Body of pancreas (tissue), 4 donors: ENCODE results near the gene DNAH12. TPM values are rescaled to one million over a fixed set of nuclear protein-coding genes. Genes with fewer than 3 reads are reported as not detected.
"Not testable (repeated sequence)": the region's sequence is repeated elsewhere in the genome, so short reads cannot be mapped to it uniquely, and the experiment has no call there.

Experiments
- ATAC-seq: fragments of 150-250 bp; one replicate; pipeline ENCODE4 v1.9.1; 2016
- DNase-seq, 4 donors: peaks; one replicate each; pipeline ENCODE4 v3.0.0-alpha.2; 2019
- H3K27ac ChIP-seq, 4 donors: fragments of 200-600 bp; sonication (generic); 1 replicate in 3 of 4; 2 replicates in 1 of 4; pipeline versions ENCODE4 v1.5.1 to v1.6.1; 2016 to 2019; ENCODE audit warnings: mild to moderate bottlenecking in 1 of 4, mixed read lengths in 1 of 4, moderate library complexity in 1 of 4
- H3K27me3 ChIP-seq, 2 donors: fragments of 200-600 bp; sonication (generic); one replicate each; pipeline ENCODE4 v1.6.0; 2016; ENCODE audit warnings: mild to moderate bottlenecking in 1 of 2
- H3K36me3 ChIP-seq, 2 donors: fragments of 200-600 bp; sonication (generic); replicated peaks in 1 of 2; 2 replicates each; pipeline ENCODE4 v1.5.1; 2016; ENCODE audit warnings: low read depth in 2 of 2; ENCODE audit not compliant: insufficient read depth in 1 of 2
- H3K4me1 ChIP-seq: fragments of 200-600 bp; sonication (generic); one replicate; pipeline ENCODE4 v1.6.0; 2016
- H3K4me3 ChIP-seq, 2 donors: fragments of 200-600 bp; sonication (generic); 1 replicate in 1 of 2; 2 replicates in 1 of 2; pipeline ENCODE4 v1.5.1; 2016 to 2019
- H3K9me3 ChIP-seq, 3 donors: fragments of 200-600 bp; sonication (generic); 1 replicate in 2 of 3; 2 replicates in 1 of 3; pipeline ENCODE4 v1.5.1; 2016
- POLR2A ChIP-seq, 3 donors: fragments of 450-650 bp; IDR thresholded peaks; one replicate each; pipeline ENCODE4 v1.6.1; 2016; ENCODE audit warnings: antibody characterized with exemption in 3 of 3, mild to moderate bottlenecking in 2 of 3
- WGBS, 2 donors: methylation state at CpG; one replicate each; pipeline ENCODE4 v1.1.5; 2017; 5-methylcytosine and 5-hydroxymethylcytosine counted together
- intact Hi-C: fragments of 100-400 bp; cut with DNase I; formaldehyde crosslinking; loops from one replicate; pipeline ENCODE4 v1.15.1; 2023
- total RNA-seq, 2 donors: library from RNA; depleted of rRNA; stranded (reverse); fragments of >200 nt; gene quantifications; one replicate each; pipeline ENCODE4 v1.1.0, GENCODE V29; 2016
- TF ChIP-seq, protein P1 (sequence below), 7 experiments: fragments of 450-650 bp in 4 of 7; fragments of 200-600 bp in 3 of 7; sonication (generic) in 3 of 7; IDR thresholded peaks; one replicate each; pipeline ENCODE4 v1.5.1; 2016 to 2019; ENCODE audit warnings: antibody characterized with exemption in 7 of 7

DNAH12 gene
- total RNA-seq, 2 donors from 2014 or later: 0.52 to 0.99 TPM

DNA sequence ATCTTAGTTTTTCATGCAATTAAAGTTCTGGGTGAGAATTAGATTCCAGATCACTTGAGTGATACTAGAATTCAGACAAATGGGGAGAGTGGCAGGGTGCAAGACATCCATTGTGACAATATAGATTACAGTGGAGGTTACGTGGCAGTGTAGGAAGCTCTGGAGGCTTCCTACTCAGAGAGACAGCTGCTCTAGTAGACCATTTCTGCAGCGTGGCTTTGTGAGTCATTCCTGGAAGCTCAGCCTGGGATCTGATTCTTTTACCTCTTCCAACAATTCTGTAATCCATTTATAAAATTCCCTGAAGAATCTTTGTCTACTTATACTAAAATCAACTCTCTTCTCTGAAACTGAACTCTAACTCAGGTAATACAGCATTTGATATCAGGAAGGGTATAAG is 161.2 kb downstream of the DNAH12 start:
- TF ChIP-seq, protein P1, sequence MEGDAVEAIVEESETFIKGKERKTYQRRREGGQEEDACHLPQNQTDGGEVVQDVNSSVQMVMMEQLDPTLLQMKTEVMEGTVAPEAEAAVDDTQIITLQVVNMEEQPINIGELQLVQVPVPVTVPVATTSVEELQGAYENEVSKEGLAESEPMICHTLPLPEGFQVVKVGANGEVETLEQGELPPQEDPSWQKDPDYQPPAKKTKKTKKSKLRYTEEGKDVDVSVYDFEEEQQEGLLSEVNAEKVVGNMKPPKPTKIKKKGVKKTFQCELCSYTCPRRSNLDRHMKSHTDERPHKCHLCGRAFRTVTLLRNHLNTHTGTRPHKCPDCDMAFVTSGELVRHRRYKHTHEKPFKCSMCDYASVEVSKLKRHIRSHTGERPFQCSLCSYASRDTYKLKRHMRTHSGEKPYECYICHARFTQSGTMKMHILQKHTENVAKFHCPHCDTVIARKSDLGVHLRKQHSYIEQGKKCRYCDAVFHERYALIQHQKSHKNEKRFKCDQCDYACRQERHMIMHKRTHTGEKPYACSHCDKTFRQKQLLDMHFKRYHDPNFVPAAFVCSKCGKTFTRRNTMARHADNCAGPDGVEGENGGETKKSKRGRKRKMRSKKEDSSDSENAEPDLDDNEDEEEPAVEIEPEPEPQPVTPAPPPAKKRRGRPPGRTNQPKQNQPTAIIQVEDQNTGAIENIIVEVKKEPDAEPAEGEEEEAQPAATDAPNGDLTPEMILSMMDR (IDR thresholded peaks at IDR 0.05): no peak
- no peak for TF ChIP-seq POLR2A (IDR thresholded peaks at IDR 0.05)
- Histone ChIP-seq H3K4me1 (no peaks in the 10 kb centered on the region), H3K36me3 (no peaks in the 10 kb centered on the region), H3K27me3 (no peaks in the 10 kb centered on the region), H3K9me3 (no peaks in the 10 kb centered on the region), H3K27ac (no peak overlapping the region), H3K4me3 (no peak overlapping the region)
- WGBS, 2 donors: 77 to 80% methylated on average over 2 of the region's 2 CpGs
- intact Hi-C loops: no loop called here
- ATAC-seq (no peak), DNase-seq (no peak)

DNA sequence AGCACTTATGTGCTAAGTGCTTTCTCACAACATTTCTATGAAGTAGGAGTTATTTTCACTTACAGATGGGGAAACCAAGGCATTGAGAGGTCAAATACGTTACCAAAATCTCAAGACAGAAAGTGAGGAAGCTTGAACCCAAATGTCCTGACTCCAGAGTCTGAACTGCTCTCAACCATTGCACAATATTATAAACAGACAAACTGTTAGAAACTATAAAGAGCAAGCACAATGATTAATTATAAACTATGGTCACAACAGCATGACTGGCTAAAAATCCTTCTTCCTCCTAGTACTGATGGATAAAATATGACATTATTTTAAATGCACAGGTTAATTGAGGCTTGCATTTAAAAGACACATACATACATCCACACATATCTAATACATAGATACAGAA is 173.8 kb downstream of the DNAH12 start:
- WGBS, 2 donors: 53 to 65% methylated on average over 1 of the region's 1 CpG
- H3K4me3 ChIP-seq: no peak overlapping the region
- no peak for ATAC-seq
- DNase-seq: no peak
- intact Hi-C loops: no loop called here
- H3K4me1 ChIP-seq: no peaks in the 10 kb centered on the region
- no peaks in the 10 kb centered on the region for H3K27me3 ChIP-seq
- no peak overlapping the region for H3K27ac ChIP-seq
- H3K36me3 ChIP-seq: no peaks in the 10 kb centered on the region
- no peaks in the 10 kb centered on the region for H3K9me3 ChIP-seq
- TF ChIP-seq, protein P1 (IDR thresholded peaks at IDR 0.05): no peak
- TF ChIP-seq POLR2A (IDR thresholded peaks at IDR 0.05): no peak

DNA sequence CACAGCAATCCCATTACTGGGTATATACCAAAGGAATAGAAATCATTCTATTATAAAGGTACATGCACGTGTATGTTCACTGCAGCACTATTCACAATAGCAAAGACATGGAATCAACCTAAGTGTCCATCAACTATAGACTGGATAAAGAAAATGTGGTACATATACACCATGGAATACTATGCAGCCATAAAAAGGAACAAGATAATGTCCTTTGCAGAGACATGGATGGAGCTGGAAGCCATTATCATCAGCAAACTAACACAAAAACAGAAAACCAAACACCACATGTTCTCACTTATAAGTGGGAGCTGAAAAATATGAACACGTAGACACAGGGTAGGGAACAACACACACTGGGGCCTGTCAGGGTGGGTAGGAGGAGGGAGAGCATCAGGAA is 179.1 kb downstream of the DNAH12 start:
- 91 to 92% methylated on average over 2 of the region's 2 CpGs for WGBS, 2 donors
- H3K4me1 ChIP-seq, H3K4me3 ChIP-seq, DNase-seq, H3K36me3 ChIP-seq, H3K27ac ChIP-seq, H3K9me3 ChIP-seq, ATAC-seq, intact Hi-C loops, H3K27me3 ChIP-seq: not testable (repeated sequence)

DNA sequence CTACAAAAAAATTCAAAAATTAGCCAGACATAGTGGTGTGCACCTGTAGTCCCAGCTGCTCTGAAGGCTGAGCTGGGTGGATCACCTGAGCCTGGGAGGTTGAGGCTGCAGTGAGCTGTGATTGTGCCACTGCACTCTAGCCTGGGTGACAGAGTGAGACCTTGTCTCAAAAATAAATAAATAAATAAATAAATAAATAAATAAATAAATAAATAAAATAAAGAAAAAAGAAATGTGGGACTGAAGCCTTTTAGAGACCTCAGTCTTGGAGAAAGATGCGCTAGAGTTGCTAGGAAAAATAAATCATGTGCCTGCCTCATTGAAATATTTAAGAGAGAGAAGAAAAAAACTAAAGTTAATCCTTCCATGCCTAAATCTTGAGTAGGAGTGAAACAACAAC is 187.9 kb downstream of the DNAH12 start:
- intact Hi-C loops: not testable (repeated sequence)

DNA sequence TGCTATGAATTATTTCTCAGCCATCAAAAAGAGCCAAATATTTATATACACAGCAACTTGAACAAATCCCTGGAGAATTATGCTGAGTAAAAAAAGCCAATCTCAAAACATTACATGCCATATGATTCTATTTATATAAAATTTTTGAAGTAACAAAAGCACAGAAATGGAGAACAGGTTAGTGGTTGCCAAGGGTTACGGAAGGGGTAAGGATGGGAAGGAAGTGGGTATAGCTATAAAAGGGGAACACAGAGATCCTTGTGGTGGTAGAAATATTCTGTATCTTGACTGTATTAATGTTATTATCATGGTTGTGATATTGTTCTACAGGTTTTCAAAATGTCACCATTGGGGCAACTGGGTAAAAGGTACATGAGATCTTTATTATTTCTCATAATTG is 189.4 kb downstream of the DNAH12 start:
- no peak overlapping the region for H3K27ac ChIP-seq
- intact Hi-C loops: no loop called here
- no peak overlapping the region for H3K4me3 ChIP-seq
- no peaks in the 10 kb centered on the region for H3K4me1 ChIP-seq
- no peaks in the 10 kb centered on the region for H3K27me3 ChIP-seq
- no peaks in the 10 kb centered on the region for H3K9me3 ChIP-seq
- WGBS, 2 donors: 78 to 80% methylated on average over 1 of the region's 1 CpG
- ATAC-seq (no peak), DNase-seq (no peak)
- no peak for TF ChIP-seq POLR2A (IDR thresholded peaks at IDR 0.05)
- TF ChIP-seq, protein P1 (IDR thresholded peaks at IDR 0.05): no peak
- H3K36me3 ChIP-seq: no peaks in the 10 kb centered on the region

More for the DNA sequence above, 187.9 kb downstream of the DNAH12 start:
- not testable (repeated sequence) for H3K4me3 ChIP-seq, H3K27ac ChIP-seq, H3K9me3 ChIP-seq, H3K27me3 ChIP-seq, DNase-seq, H3K4me1 ChIP-seq, ATAC-seq, H3K36me3 ChIP-seq
- WGBS, 2 donors: 96% methylated on average over 1 of the region's 1 CpG

DNA sequence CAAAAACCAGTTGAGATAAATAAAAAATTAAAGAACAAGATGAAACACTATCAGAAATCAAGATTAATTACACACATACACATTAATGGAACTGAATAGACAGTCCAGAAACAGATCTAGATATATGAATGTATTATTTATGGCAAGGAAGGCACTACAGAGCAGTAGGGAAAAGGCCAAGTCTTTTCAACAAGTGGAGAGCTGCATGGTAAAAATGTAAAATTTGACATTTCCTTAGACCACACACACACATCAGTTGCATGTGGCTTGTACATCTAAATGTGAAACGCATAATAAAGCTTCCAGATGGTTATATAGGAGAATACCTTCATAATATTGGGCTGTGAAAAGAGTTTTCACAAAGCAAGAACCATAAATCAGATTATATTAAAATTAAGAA is 193.9 kb downstream of the DNAH12 start:
- Histone ChIP-seq H3K36me3 (no peaks in the 10 kb centered on the region), H3K4me3 (no peak overlapping the region), H3K4me1 (no peaks in the 10 kb centered on the region), H3K9me3 (no peaks in the 10 kb centered on the region), H3K27ac (no peak overlapping the region), H3K27me3 (no peaks in the 10 kb centered on the region)
- ATAC-seq (no peak), DNase-seq (no peak)
- intact Hi-C loops: no loop called here
- WGBS, 2 donors: 70 to 79% methylated on average over 1 of the region's 1 CpG
- TF ChIP-seq POLR2A (IDR thresholded peaks at IDR 0.05): no peak
- TF ChIP-seq, protein P1 (IDR thresholded peaks at IDR 0.05): no peak

DNA sequence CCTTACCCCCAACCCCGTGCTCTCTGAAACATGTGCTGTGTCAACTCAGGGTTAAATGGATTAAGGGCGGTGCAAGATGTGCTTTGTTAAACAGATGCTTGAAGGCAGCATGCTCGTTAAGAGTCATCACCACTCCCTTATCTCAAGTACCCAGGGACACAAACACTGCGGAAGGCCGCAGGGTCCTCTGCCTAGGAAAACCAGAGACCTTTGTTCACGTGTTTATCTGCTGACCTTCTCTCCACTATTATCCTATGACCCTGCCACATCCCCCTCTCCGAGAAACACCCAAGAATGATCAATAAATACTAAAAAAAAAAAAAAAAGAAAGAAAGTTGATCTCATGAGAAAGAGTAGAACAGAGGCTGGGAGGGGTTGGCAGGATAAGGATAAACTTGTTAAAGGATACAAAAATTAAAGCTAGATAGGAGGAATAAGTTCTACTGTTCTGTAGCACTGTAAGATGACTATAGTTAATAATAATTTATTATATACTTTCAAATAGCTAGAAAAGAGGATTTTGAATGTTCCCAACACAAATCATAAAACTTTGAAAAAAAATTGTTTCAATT is 205.0 kb downstream of the DNAH12 start:
- H3K27me3 ChIP-seq, ATAC-seq, H3K36me3 ChIP-seq, intact Hi-C loops, H3K9me3 ChIP-seq, H3K27ac ChIP-seq, H3K4me1 ChIP-seq, DNase-seq, H3K4me3 ChIP-seq: not testable (repeated sequence)
- WGBS, 2 donors: 37 to 47% methylated on average over 7 of the region's 7 CpGs

DNA sequence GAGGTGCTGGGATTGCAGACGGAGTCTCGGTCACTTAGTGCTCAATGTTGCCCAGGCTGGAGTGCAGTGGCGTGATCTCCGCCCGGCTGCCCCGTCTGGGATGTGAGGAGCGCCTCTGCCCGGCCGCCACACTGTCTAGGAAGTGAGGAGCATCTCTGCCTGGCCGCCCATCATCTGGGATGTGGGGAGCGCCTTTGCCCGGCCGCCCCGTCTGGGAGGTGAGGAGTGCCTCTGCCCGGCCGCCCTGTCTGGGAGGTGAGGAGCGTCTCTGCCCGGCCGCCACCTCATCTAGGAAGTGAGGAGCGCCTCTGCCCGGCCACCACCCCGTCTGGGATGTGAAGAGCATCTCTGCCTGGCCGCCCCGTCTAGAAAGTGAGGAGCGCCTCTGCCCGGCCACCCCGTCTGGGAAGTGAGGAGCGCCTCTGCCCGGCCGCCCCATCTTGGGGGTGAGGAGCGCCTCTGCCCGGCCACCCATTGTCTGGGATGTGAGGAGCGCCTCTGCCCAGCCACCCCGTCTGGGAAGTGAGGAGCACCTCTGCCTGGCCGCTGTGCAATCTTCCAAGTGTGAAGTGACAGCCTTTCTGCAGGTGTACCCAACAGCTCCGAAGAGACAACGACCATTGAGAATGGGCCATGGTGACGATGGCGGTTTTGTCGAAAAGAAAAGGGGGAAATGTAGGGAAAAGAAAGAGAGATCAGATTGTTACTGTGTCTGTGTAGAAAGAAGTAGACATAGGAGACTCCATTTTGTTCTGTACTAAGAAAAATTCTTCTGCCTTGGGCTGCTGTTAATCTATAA is 205.7 kb downstream of the DNAH12 start:
- WGBS, 2 donors: 93 to 95% methylated on average over 14 to 32 of the region's 40 CpGs
- not testable (repeated sequence) for DNase-seq

More for the DNA sequence above, 205.7 kb downstream of the DNAH12 start:
- H3K4me3 ChIP-seq, H3K36me3 ChIP-seq, ATAC-seq, H3K27me3 ChIP-seq, H3K27ac ChIP-seq, H3K9me3 ChIP-seq, intact Hi-C loops, H3K4me1 ChIP-seq: not testable (repeated sequence)
